Fibroblast of skin of abdomen (primary cell): ENCODE results near the gene TIE1.

Experiments
- DNase-seq: peaks from one replicate; pipeline ENCODE4 v3.0.0-alpha.2; 2013

The TIE1 gene

DNA sequence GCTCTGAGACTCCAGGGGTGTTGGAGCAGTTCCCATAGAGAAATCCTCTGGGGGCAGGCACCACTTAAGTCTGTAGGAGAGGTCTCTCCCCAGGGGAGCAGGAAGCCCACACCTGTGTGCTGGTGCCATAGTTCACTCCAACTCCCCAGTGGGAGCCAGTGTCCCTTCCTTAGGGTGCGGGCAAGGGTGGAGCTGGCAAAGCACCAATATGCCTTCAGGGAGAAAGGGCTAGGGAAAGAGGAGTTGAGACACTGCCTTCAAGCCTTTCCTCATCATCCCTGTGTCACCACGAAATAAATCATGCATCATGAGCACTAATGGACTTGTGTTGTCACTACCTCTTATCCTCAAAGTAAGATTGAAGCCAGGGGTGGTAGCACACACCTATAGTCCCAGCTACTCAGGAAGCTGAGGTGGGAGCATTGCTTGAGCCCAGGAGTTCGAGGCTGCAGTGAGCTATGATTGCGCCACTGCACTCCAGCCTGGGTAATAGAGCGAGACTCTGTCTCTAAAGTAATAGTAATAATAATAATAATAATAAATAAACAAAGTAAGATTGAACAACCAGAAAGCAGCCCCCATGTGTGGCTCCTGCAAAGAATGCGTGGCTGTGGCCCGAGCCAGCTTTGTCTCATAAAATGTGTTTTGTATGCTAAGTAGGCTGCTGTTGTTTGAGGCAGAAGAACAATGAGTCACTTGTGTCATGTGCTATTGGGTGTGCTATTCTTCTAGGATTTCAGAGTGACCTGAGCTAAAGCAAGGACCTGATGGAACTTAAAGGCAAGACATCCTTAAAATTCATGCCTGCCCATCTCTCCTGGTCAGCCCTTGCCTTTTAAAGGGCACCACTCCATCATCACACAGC is 6.7 kb upstream of the TIE1 start:
- DNase-seq: peak; percentile 18

DNA sequence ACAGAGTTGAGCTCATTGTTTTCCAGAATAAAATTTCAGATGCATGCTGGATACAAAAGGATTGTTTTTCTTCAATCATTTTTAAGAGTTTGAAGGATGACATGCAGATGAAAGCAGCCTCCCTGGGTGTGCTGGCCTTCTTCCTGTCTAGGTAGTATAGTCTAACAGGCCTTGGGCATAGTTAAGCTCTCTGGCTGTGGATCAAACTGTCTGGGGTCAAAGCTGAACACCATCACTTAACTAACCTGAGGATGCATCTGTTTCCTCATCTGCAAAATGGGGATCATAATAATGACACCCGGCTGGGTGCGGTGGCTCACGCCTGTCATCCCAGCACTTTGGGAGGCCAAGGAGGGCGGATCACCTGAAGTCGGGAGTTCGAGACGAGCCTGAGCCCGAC is 6.0 kb upstream of the TIE1 start:
- no peak for DNase-seq

GRCh38 chr1:43296207-43296606 is 4.6 kb upstream of the TIE1 start:
- no peak for DNase-seq

DNA sequence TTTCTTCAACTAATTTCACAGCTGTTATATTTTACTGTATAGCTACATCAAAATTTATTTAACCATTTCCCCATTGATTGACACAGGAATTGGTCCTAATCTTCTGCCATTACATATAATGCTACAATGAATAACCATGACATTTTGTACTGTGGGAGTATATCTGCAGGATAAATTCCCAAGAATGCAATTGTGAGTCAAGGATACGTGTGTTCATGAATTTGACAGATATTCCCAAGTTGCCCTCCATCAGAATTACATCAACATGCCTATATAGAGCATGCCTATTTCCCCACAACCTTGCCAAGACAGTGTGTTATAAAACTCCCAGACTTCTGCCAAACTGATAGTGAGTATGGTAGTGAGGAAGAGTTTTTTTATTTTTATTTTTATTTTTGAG is 2.7 kb upstream of the TIE1 start:
- no peak for DNase-seq

DNA sequence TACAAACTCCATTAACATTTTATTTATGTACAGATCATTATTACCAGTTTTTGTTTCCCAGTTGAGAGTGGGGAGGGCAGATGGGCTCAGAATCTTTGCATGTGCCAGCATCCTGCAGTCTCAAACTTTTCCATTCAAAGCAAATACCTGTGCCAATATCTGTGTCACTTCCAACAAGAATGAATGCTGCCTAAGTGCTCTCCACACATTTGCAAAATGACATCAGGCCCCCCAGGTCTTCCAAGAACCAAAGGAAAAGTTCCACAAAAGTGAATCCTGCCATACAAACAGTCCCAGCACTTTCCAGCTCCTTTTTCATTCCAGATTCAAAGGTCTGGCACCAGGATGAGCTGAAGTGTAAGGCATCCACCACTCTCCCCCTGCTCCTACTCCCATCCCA is 1.7 kb upstream of the TIE1 start:
- DNase-seq: no peak

- no peak for DNase-seq
Measured at GRCh38 chr1:43302201-43302600, 1.4 kb downstream of the TIE1 start.

DNA sequence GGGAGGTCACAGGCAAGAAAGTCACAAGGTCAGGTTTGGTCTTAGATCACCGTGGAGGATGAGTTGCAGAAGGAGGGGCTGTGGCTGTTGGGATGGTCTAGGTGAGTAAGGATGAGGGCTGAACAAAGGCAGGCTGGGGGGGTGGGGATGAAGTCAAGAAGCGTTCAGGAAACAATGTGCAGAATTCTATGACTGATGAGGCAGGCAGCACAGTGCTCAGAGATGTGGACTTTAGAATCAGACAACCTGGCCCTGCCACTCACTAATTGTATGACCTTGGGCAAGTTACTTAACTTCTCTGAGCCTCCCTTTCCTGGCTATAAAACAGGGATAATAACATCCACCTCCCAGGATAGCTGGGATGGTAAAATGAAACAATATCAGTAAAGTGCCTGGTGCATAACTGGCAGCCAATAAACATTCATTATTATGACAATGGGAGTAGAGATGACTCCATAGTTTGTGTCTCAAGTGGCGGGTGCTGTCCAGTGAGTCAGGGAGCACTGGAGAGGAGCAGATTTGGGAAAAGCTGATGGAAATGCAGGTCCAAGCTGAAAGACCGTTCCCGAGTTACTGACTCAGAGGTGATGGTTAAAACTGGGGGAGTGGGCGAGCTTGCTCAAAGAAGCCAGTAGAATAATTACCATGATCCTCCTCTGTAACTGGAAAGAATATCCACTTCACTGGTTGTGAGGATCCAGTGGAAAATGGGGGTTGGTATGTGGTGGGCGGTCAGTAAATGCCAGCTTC is 2.1 kb downstream of the TIE1 start:
- no peak for DNase-seq

GRCh38 chr1:43303471-43304313 is 2.9 kb downstream of the TIE1 start:
- DNase-seq: no peak

GRCh38 chr1:43304314-43304681 is 3.5 kb downstream of the TIE1 start:
- DNase-seq: no peak

- DNase-seq: no peak
Measured at GRCh38 chr1:43304771-43305300, 4.1 kb downstream of the TIE1 start.

DNA sequence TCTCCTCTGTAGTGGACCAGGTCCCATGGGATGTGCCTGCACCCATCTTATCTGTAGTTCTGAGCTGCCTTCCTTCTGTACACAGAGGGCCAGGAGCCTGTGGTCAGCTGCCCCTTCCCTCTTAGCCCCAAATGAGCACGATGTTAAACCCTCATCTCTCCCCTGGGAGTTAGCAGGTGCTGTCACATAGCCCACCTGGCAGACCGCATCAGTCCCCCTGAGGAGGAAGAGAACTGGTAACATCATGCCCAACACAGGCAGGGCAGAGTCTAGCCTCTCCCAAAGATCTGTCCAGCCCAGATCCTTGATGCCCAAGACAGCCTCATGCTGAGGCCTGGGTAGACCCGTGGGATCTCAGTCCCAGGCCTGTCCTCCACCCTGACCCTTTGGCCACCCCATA is 4.7 kb downstream of the TIE1 start:
- DNase-seq: no peak

- no peak for DNase-seq
Measured at GRCh38 chr1:43305926-43306687, 5.3 kb downstream of the TIE1 start.

- DNase-seq: no peak
Measured at GRCh38 chr1:43306688-43307457, 6.1 kb downstream of the TIE1 start.

GRCh38 chr1:43307458-43308158 is 6.8 kb downstream of the TIE1 start:
- DNase-seq: no peak

DNA sequence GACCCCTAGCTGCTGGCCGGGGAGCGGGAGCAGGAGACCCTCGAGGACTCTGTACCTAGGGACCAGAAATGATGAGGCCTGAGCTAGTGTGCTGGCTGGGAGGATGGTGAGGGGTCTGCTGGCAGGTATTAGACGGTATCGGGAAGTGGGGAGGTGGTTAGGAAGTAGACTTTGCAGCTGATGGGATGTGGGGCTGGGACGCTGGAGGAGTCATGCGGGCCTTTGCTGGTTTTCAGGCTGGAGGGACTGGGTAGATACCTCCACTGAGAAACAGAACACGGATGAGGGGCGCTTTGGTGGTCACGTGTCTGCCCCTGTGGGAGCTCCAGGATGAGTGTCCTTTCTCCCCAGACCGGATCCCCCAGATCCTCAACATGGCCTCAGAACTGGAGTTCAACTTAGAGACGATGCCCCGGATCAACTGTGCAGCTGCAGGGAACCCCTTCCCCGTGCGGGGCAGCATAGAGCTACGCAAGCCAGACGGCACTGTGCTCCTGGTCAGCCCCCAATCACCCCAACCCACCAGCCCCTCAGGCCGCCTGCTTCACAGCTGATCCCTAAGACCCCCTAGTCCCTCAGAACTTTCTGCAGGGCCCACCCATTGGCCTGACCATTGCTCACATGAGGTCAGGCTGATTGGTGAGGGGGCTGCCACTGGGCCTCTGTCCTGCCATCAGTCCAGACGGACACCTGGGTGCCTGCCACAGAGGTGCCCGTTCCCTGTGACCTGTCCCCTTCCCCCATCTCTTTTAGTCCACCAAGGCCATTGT is 8.0 kb downstream of the TIE1 start:
- DNase-seq: no peak

- DNase-seq: no peak
Measured at GRCh38 chr1:43309405-43310025, 8.7 kb downstream of the TIE1 start.

DNA sequence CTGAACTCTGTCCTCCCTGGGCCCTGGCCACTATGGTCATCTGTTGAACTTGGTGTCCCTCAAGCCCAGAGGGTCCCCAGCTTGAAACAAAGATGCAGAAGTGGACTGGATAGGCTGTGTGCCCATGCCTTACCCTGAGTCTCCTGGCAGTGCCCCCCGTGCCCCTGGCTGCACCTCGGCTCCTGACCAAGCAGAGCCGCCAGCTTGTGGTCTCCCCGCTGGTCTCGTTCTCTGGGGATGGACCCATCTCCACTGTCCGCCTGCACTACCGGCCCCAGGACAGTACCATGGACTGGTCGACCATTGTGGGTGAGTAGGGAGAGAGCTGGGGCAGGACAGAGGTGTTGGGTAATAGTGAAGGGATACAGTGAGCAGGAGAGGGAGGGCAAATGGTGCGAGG is 10.7 kb downstream of the TIE1 start:
- no peak for DNase-seq

- DNase-seq: no peak
Measured at GRCh38 chr1:43312212-43312623, 11.4 kb downstream of the TIE1 start.
